ENCODE measurements around the gene LRRC71. TPM values are rescaled to one million over a fixed set of nuclear protein-coding genes. Genes with fewer than 3 reads are reported as not detected.

Gene LRRC71
- total RNA-seq, 1 donor from 2014 or later: not detected

GRCh38 chr1:156980551-156980950, 60.1 kb downstream of the LRRC71 start:
- ATAC-seq: no peak
- no peak for DNase-seq (ENCODE audit: low spot score)

Other genes with a start within 250 kb of the LRRC71 start
- 1.4 TPM for gene NES, start 243.2 kb upstream of the LRRC71 start, total RNA-seq
- gene CRABP2, start 215.0 kb upstream of the LRRC71 start, total RNA-seq: 0.33 TPM
- gene METTL25B, start 192.2 kb upstream of the LRRC71 start, total RNA-seq: 26.8 TPM
- gene ISG20L2, start 191.9 kb upstream of the LRRC71 start, total RNA-seq: 10.8 TPM
- gene MRPL24, start 179.5 kb upstream of the LRRC71 start, total RNA-seq: 68.7 TPM
- 153 TPM for gene HDGF, start 169.0 kb upstream of the LRRC71 start, total RNA-seq
- 19.3 TPM for gene PRCC, start 153.1 kb upstream of the LRRC71 start, total RNA-seq
- gene SH2D2A, start 103.8 kb upstream of the LRRC71 start, total RNA-seq: 0.78 TPM
- not detected for gene INSRR, start 61.5 kb upstream of the LRRC71 start, total RNA-seq
- gene NTRK1, start 59.8 kb upstream of the LRRC71 start, total RNA-seq: not detected
- 4.5 TPM for gene PEAR1, start 26.9 kb upstream of the LRRC71 start, total RNA-seq
- 12.3 TPM for gene ARHGEF11, start 125.1 kb downstream of the LRRC71 start, total RNA-seq
- gene ETV3L, start 179.2 kb downstream of the LRRC71 start, total RNA-seq: not detected
- gene ETV3, start 217.8 kb downstream of the LRRC71 start, total RNA-seq: 6.0 TPM